ENCODE results near the gene CLCN6.

CLCN6 gene, protein sequence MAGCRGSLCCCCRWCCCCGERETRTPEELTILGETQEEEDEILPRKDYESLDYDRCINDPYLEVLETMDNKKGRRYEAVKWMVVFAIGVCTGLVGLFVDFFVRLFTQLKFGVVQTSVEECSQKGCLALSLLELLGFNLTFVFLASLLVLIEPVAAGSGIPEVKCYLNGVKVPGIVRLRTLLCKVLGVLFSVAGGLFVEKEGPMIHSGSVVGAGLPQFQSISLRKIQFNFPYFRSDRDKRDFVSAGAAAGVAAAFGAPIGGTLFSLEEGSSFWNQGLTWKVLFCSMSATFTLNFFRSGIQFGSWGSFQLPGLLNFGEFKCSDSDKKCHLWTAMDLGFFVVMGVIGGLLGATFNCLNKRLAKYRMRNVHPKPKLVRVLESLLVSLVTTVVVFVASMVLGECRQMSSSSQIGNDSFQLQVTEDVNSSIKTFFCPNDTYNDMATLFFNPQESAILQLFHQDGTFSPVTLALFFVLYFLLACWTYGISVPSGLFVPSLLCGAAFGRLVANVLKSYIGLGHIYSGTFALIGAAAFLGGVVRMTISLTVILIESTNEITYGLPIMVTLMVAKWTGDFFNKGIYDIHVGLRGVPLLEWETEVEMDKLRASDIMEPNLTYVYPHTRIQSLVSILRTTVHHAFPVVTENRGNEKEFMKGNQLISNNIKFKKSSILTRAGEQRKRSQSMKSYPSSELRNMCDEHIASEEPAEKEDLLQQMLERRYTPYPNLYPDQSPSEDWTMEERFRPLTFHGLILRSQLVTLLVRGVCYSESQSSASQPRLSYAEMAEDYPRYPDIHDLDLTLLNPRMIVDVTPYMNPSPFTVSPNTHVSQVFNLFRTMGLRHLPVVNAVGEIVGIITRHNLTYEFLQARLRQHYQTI

DNA sequence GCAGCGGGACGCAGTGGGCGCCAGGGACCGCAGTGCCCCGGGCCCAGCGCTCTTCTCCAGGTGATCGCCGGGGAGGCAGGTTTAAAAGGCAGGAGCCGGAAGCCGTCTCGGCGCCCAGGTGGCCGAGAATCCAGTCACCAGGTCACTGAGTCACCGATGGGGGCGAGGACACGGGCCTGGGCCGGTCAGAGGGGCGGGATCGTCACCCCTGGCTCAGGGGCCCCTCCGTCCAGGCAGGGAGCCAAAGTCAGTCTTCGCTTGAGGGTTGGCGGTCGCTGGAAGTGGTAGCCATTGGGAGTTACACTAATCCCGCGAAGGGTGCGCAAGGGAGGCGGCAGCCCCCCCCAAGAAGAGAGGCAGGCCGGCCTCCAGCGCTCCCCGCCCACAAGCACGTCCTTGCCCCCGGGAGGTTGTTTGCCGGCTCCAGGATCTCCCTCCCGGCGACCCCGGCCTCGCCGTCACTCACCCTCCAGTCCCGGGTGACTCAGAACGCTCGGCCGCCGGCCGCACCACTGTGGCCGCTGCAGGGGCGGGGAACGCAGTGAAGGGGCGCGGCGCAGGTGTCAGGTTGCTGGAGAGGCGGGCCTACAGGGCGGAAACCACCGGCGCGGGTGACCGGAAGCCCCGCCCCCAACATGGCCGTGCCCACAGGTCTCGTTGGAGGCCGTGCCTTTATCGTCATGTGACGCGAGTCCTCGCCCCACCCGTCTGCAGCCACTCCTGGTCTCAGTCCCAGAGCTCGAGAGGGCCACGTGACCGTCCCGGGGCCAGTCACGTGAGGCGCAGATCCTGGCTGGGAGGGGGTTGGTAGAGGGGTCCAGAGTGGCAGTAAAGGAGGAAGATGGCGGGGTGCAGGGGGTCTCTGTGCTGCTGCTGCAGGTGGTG, at the start of gene CLCN6, which contains the start of gene MTHFR:
CLCN6 (plus strand) TSS at position 770 of the 885 bp plus-strand sequence; CDS start at position 842, 72 bp downstream.
MTHFR (minus strand) TSS at position 543 of the 885 bp plus-strand sequence. CDS start 2,848 bp downstream, outside the sequence.
- H3K4me1 Mint-ChIP-seq (ENCODE audit: low read depth) = peaks cover 56% of the 10 kb centered on the region
- H3K9me3 Mint-ChIP-seq = no peaks in the 10 kb centered on the region
- H3K4me3 Mint-ChIP-seq = peak within 1 kb of the TSS; percentile 95
- peak; percentile 100 for DNase-seq (ENCODE audit: low spot score)
- H3K27ac Mint-ChIP-seq = peak within 1 kb of the TSS; percentile 97
- H3K36me3 Mint-ChIP-seq (ENCODE audit: low read depth) = peaks cover 27% of the 10 kb centered on the region
- H3K27me3 Mint-ChIP-seq (ENCODE audit: low read depth) = no peaks in the 10 kb centered on the region

DNA sequence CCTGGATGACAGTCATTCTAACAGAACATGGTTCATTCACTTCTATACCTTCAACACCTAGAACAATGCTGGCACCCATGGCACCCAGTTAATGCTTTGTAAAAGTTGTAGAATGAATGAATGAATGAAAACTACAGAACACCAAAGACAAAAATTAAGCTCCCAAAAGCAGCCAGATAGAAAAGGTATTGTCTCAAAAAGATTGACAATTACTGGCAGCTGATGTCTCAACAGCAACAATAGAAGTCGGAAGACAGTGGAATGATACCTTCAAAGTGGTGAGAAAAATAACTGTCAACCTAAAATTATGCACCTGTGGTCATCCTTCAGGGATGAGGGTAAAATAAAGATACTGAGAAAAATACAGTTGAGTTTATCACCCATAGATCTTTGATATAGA, 48.9 kb upstream of the CLCN6 start:
- no peaks in the 10 kb centered on the region for H3K36me3 Mint-ChIP-seq (ENCODE audit: low read depth)
- H3K27me3 Mint-ChIP-seq (ENCODE audit: low read depth) = peaks cover 23% of the 10 kb centered on the region
- no peak overlapping the region for H3K27ac Mint-ChIP-seq
- peaks cover 3% of the 10 kb centered on the region for H3K4me1 Mint-ChIP-seq (ENCODE audit: low read depth)
- DNase-seq (ENCODE audit: low spot score) = no peak
- no peaks in the 10 kb centered on the region for H3K9me3 Mint-ChIP-seq
- H3K4me3 Mint-ChIP-seq = no peak overlapping the region

DNA sequence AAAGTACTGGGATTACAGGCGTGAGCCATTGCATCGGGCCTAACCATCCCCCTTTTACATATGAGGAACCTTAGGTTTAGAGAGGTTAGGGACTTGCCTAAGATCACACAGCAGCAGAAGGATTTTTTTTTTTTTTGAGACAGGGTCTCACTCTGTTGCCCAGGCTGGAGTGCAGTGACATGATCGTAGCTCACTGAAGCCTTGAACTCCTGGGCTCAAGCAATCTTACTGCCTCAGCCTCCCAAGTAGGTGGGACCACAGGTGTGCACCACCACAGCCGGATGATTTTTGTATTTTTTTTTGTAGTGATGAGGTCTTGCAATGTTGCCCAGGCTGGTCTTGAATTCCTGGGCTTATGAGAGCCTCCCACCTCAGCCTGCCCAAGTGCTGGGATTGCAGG, 46.2 kb upstream of the CLCN6 start:
- no peak overlapping the region for H3K4me3 Mint-ChIP-seq
- no peak for DNase-seq (ENCODE audit: low spot score)
- H3K27ac Mint-ChIP-seq = no peak overlapping the region
- H3K9me3 Mint-ChIP-seq = no peaks in the 10 kb centered on the region
- H3K4me1 Mint-ChIP-seq (ENCODE audit: low read depth) = no peaks in the 10 kb centered on the region
- peaks cover 34% of the 10 kb centered on the region for H3K27me3 Mint-ChIP-seq (ENCODE audit: low read depth)
- H3K36me3 Mint-ChIP-seq (ENCODE audit: low read depth) = no peaks in the 10 kb centered on the region

DNA sequence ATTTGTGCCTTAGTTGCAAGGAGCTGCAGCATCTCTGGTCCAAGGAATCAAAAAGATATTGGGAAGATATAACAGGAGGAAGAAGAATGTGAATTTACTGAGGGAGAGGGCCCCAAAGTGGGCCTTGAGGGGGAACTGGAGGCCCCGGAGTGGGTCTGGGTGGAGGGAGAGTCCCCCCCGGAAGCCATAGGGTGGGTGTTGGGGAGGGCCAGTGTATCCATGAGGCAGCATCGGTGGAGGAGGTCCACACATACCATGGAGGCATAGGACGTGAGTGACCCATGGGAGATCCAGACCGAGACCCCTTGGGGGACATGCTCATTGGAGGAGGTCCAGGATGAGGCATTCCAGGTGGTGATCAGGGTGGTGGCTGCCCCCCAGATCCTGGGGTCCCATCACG, 44.7 kb upstream of the CLCN6 start:
- DNase-seq (ENCODE audit: low spot score) = no peak
- Mint-ChIP-seq H3K36me3 (ENCODE audit: low read depth) (no peaks in the 10 kb centered on the region), H3K4me3 (no peak overlapping the region), H3K4me1 (ENCODE audit: low read depth) (no peaks in the 10 kb centered on the region), H3K27me3 (ENCODE audit: low read depth) (peaks cover 30% of the 10 kb centered on the region), H3K9me3 (no peaks in the 10 kb centered on the region), H3K27ac (no peak overlapping the region)

DNA sequence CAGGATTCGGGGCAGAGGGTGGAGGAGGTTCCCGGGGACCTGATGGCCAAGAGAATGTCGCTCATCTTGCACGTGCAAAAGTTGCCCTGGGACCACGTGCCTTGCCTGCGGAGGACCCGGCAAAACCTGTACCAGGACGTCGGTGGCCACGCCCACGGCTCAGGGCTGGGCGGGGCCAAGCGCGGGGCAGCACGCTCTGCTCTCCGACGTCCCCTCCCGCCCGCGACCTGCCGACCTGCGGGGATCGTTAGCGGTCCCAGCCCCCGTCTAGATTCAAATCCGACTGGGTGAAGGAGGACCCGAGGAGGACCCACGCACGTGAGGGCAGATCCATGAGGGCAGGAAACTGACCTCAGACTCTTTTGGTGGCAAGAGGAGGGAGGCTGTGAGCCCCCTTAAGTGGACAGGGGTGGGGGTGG, 44.0 kb upstream of the CLCN6 start, which contains the start of gene C1orf167:
C1orf167 (plus strand) TSS at position 206 of the 419 bp plus-strand sequence. CDS start 2,208 bp downstream, outside the sequence.
- H3K4me1 Mint-ChIP-seq (ENCODE audit: low read depth) = no peaks in the 10 kb centered on the region
- no peak within 1 kb of the TSS for H3K4me3 Mint-ChIP-seq
- H3K36me3 Mint-ChIP-seq (ENCODE audit: low read depth) = no peaks in the 10 kb centered on the region
- H3K27me3 Mint-ChIP-seq (ENCODE audit: low read depth) = peaks cover 27% of the 10 kb centered on the region
- H3K9me3 Mint-ChIP-seq = no peaks in the 10 kb centered on the region
- H3K27ac Mint-ChIP-seq = no peak within 1 kb of the TSS
- DNase-seq (ENCODE audit: low spot score) = peak; percentile 19

DNA sequence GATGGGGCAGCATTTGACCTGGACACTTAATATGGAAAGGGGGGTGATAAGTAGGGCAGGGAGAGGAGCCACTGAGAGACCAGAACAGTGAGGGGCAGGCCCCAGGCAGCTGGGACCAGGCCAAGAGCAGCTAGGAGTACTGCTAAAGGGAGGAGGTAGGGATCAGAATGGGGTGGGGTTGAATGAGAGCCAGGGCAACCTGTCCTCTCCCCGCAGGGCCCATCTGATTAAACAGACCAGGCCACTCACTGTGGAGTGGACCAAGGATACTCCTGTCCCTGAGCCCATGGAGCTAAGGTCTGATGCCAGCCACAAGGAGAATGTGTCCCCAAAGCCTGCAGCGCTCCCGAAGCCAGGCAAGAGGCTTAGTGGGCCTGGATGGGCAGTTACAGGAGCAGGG, 41.9 kb upstream of the CLCN6 start:
- H3K4me1 Mint-ChIP-seq (ENCODE audit: low read depth) = no peaks in the 10 kb centered on the region
- H3K9me3 Mint-ChIP-seq = no peaks in the 10 kb centered on the region
- no peak for DNase-seq (ENCODE audit: low spot score)
- H3K36me3 Mint-ChIP-seq (ENCODE audit: low read depth) = no peaks in the 10 kb centered on the region
- H3K27me3 Mint-ChIP-seq (ENCODE audit: low read depth) = peaks cover 25% of the 10 kb centered on the region
- H3K27ac Mint-ChIP-seq = no peak overlapping the region
- H3K4me3 Mint-ChIP-seq = no peak overlapping the region

DNA sequence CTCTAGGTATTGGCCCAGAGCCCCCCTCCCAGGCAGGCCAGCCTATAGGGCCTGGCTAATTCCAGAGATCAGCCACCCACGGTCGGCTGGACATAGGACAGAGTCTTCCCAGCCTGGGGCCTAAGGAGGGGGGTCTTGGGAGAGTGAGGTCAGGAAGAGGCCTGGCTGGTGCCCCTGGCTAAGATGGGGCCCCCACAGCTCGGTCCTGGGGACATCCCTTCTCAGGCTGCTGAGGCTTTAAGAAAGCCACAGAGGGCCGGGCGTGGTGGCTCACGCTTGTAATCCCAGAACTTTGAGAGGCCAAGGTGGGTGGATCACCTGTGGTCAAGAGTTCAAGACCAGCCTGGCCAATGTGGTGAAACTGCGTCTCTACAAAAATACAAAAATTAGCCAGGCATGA, 41.5 kb upstream of the CLCN6 start:
- Mint-ChIP-seq H3K4me1 (ENCODE audit: low read depth) (no peaks in the 10 kb centered on the region), H3K36me3 (ENCODE audit: low read depth) (no peaks in the 10 kb centered on the region), H3K9me3 (no peaks in the 10 kb centered on the region), H3K4me3 (no peak overlapping the region), H3K27me3 (ENCODE audit: low read depth) (peaks cover 25% of the 10 kb centered on the region), H3K27ac (no peak overlapping the region)
- no peak for DNase-seq (ENCODE audit: low spot score)

DNA sequence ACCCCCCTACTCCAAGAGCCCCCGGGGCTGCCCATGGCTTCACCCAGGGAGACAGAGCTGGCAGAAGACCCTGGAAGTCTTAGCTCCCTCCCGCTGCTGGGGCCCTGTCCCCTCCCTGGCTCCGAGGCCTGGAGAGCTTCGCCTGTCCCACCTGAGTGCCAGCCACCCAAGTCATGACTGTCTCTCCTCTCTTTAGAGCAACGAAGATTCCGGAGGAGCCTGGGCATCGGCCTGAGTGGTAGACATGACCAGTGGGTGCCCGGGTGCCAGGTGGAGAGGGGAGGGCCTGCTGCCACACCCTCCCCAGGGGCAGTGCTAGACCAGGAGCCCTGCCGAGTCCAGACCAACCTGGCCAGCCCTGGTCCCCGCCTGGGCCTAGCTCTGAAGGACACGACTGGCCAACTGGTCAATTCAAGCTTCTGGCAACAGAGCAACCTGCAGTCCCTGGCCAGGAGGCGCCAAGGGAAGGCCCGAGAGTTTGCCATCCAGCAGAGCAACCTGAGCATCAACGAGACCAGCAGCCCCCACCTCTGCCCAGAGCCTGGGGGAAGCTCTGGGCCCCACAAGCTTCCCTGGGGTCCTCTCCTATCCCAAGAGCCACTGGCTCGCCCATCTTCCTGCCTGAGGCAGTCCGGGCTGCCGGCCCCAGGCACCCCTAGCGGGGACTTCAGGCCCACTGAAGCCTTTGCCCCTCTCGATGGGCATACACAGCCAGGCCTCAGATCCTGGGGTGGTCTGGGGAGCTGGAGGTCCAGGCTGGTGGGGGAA, 40.1 kb upstream of the CLCN6 start:
- H3K4me1 Mint-ChIP-seq (ENCODE audit: low read depth) = no peaks in the 10 kb centered on the region
- DNase-seq (ENCODE audit: low spot score) = no peak

DNA sequence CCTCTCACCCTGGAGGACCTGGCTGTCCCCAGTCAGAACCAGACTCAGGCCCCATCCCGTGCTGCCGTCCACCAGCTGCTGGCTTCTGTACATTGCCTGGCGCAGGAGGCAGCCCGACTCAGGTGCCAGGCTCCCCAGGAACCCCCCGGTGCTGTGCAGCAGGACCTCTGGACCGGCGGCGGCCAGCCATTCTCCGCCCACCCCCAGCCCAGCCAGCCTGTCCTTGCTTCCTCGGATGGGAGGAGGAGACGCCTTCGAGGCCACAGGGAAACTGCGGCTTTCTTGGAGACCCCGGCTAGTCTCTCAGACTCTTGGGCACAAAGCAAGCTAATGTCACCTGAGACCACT, 39.6 kb upstream of the CLCN6 start:
- DNase-seq (ENCODE audit: low spot score) = no peak
- peaks cover 13% of the 10 kb centered on the region for H3K27me3 Mint-ChIP-seq (ENCODE audit: low read depth)
- H3K4me3 Mint-ChIP-seq = no peak overlapping the region
- no peaks in the 10 kb centered on the region for H3K9me3 Mint-ChIP-seq
- no peaks in the 10 kb centered on the region for H3K36me3 Mint-ChIP-seq (ENCODE audit: low read depth)
- no peaks in the 10 kb centered on the region for H3K4me1 Mint-ChIP-seq (ENCODE audit: low read depth)
- H3K27ac Mint-ChIP-seq = no peak overlapping the region

More for the DNA sequence above, 40.1 kb upstream of the CLCN6 start:
- no peaks in the 10 kb centered on the region for H3K9me3 Mint-ChIP-seq
- H3K36me3 Mint-ChIP-seq (ENCODE audit: low read depth) = no peaks in the 10 kb centered on the region
- H3K4me3 Mint-ChIP-seq = no peak overlapping the region
- H3K27ac Mint-ChIP-seq = no peak overlapping the region
- peaks cover 18% of the 10 kb centered on the region for H3K27me3 Mint-ChIP-seq (ENCODE audit: low read depth)

DNA sequence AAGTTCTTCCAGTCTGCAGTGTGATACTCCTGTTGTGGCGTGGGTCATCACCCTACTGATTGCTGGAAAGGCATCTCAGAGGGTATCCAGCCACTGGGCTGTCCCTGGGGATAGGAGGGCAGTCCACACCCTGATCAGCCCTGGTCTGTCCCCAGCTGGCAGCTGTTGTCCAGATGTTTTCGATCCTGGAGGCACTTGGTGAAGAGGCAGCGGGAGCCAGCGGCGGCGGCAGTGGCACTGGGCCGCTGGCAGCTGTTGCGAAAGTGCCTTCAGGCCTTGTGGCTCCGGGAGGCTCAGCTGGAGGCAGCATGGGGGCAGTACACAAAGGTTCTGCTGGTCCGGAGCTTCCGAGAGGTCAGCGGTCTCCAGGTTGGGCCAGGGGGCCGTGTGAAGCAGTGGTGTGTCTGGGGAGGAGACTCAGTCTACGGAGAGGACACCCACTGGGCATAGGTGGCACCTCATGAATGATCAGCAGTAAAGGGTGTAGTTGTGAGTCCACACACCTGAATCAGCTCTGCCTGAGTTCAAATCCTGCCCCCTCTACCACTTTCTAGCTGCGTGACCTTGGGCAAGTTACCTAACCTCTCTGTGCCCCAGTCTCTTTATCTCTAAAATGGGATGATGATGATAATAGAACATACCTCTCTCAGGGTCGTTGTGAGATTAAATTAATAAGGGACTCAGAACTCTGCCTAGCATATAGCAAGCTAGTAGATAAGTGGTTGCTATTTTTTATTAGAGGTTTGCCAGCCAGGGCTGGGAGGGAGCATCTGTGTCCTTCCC, 37.9 kb upstream of the CLCN6 start:
- H3K4me1 Mint-ChIP-seq (ENCODE audit: low read depth) = no peaks in the 10 kb centered on the region
- no peak for DNase-seq (ENCODE audit: low spot score)
- no peak overlapping the region for H3K27ac Mint-ChIP-seq
- H3K27me3 Mint-ChIP-seq (ENCODE audit: low read depth) = peaks cover 2% of the 10 kb centered on the region
- H3K36me3 Mint-ChIP-seq (ENCODE audit: low read depth) = no peaks in the 10 kb centered on the region
- H3K4me3 Mint-ChIP-seq = no peak overlapping the region
- H3K9me3 Mint-ChIP-seq = no peaks in the 10 kb centered on the region

DNA sequence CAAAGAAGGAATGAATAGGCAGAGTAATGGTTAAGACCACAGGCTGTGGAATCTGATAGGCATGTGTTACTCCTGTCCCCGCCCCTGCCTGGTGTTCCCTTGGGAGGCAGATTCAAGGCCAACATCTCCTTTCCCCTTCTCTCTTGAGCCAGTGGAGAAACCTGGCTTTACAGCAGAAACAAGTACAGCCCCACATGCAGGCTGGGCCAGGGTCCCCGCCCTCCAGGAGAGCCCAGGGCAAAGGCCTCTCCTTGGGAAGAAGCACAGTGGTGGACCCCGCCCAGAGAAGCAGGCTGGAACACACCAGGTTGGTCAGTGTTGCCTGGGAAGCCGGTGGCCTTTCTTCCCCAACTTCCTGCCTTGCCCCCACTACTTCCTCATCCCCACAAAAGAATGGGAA, 37.2 kb upstream of the CLCN6 start:
- no peaks in the 10 kb centered on the region for H3K9me3 Mint-ChIP-seq
- H3K4me3 Mint-ChIP-seq = no peak overlapping the region
- H3K4me1 Mint-ChIP-seq (ENCODE audit: low read depth) = no peaks in the 10 kb centered on the region
- H3K36me3 Mint-ChIP-seq (ENCODE audit: low read depth) = no peaks in the 10 kb centered on the region
- H3K27me3 Mint-ChIP-seq (ENCODE audit: low read depth) = no peaks in the 10 kb centered on the region
- no peak for DNase-seq (ENCODE audit: low spot score)
- H3K27ac Mint-ChIP-seq = no peak overlapping the region

DNA sequence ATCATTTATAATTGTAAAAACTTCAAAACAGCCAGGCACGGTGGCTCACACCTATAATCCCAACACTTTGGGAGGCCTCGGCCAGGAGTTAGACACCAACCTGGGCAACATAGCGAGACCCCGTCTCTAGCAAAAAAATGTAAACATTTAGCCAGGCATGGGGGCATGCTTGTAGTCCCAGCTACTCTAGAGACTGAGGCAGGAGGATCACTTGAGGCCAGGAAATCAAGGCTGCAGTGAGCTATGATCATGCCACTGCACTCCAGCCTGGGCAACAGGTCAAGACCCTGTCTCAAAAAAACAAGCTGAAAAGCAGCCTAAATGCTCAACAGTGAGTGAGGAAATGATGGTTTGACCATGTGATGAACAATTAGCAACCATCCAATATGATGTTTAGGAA, 36.7 kb upstream of the CLCN6 start:
- H3K9me3 Mint-ChIP-seq = no peaks in the 10 kb centered on the region
- no peaks in the 10 kb centered on the region for H3K27me3 Mint-ChIP-seq (ENCODE audit: low read depth)
- no peak overlapping the region for H3K27ac Mint-ChIP-seq
- H3K4me1 Mint-ChIP-seq (ENCODE audit: low read depth) = no peaks in the 10 kb centered on the region
- no peak for DNase-seq (ENCODE audit: low spot score)
- H3K36me3 Mint-ChIP-seq (ENCODE audit: low read depth) = no peaks in the 10 kb centered on the region
- H3K4me3 Mint-ChIP-seq = no peak overlapping the region

Data from T-helper 2 cell treated with Interferon-gamma antibody and Interleukin-4, amounts not matched to agents 5 μg/mL and 100 μg/mL, for 36 hours (primary cell).